ENCODE results near the gene ZNF469. TPM values are rescaled to one million over a fixed set of nuclear protein-coding genes. Genes with fewer than 3 reads are reported as not detected.

Gene ZNF469
- total and polyA plus RNA-seq, 9 of the 15 experiments (the other 6 are each of a cell fraction or from before 2014, with no cell fraction given), result 0.01 to 0.04 TPM; not detected in 7

- TF ChIP-seq ATF3 (IDR thresholded peaks at IDR 0.05), result peak; percentile 45; the same call in 1 of the 2 replicates
- TF ChIP-seq ATF3 (CRISPR knock-in tag; conservative IDR thresholded peaks at IDR 0.05), result no peak
- no peak for TF ChIP-seq PTRF (tag; IDR thresholded peaks at IDR 0.05)
- TF ChIP-seq ZNF197 (CRISPR knock-in tag; IDR thresholded peaks at IDR 0.05; ENCODE audit: low read depth), result no peak
- no peak for TF ChIP-seq MED1 (CRISPR knock-in tag; IDR thresholded peaks at IDR 0.05; ENCODE audit: borderline replicate concordance)
- TF ChIP-seq FOXA1 (IDR thresholded peaks at IDR 0.05; ENCODE audit: borderline replicate concordance), result no peak
- TF ChIP-seq ZNF280A (IDR thresholded peaks at IDR 0.05; ENCODE audit: low read depth, partially characterized antibody), result peak; percentile 35
- TF ChIP-seq FUS (optimal IDR thresholded peaks at IDR 0.05; ENCODE audit: low read depth, low read length), result no peak
- TF ChIP-seq MLLT1 (IDR thresholded peaks at IDR 0.05), result peak; percentile 95 to 98
- 0 out of 2 replicates have a peak, but pooled peaks have one; percentile 65 for TF ChIP-seq ZBTB2 (IDR thresholded peaks at IDR 0.05)
- TF ChIP-seq STAT5A (IDR thresholded peaks at IDR 0.05; ENCODE audit: borderline replicate concordance, low read length), result no peak
- TF ChIP-seq GTF2A2 (tag; IDR thresholded peaks at IDR 0.05), result no peak
- TF ChIP-seq ELF1 (tag; IDR thresholded peaks at IDR 0.05), result peak; percentile 35; the same call in 1 of the 2 replicates
- TF ChIP-seq ZNF764 (CRISPR knock-in tag; IDR thresholded peaks at IDR 0.05; ENCODE audit: low read depth), result no peak
- TF ChIP-seq PRMT5 (CRISPR knock-in tag; IDR thresholded peaks at IDR 0.05), result no peak
- no peak for TF ChIP-seq GABPA (tag; conservative IDR thresholded peaks at IDR 0.05; ENCODE audit: low read depth)
- no peak for TF ChIP-seq MTF1 (CRISPR knock-in tag; IDR thresholded peaks at IDR 0.05; ENCODE audit: borderline replicate concordance)
- no peak for TF ChIP-seq ZBTB49 (CRISPR knock-in tag; IDR thresholded peaks at IDR 0.05; ENCODE audit: borderline replicate concordance)
- peak; percentile 83 to 96; a peak in 3 of 4 replicates for TF ChIP-seq MCM7 (IDR thresholded peaks at IDR 0.05)
- no peak for TF ChIP-seq SMARCC2 (IDR thresholded peaks at IDR 0.05; ENCODE audit: low read depth)
Observed at GRCh38 chr16:88333848-88334777, 48.6 kb upstream of the ZNF469 start (continued).

Measured in K562 (cell line).